Measurements from ENCODE around the gene GORASP1.

GORASP1 gene

DNA sequence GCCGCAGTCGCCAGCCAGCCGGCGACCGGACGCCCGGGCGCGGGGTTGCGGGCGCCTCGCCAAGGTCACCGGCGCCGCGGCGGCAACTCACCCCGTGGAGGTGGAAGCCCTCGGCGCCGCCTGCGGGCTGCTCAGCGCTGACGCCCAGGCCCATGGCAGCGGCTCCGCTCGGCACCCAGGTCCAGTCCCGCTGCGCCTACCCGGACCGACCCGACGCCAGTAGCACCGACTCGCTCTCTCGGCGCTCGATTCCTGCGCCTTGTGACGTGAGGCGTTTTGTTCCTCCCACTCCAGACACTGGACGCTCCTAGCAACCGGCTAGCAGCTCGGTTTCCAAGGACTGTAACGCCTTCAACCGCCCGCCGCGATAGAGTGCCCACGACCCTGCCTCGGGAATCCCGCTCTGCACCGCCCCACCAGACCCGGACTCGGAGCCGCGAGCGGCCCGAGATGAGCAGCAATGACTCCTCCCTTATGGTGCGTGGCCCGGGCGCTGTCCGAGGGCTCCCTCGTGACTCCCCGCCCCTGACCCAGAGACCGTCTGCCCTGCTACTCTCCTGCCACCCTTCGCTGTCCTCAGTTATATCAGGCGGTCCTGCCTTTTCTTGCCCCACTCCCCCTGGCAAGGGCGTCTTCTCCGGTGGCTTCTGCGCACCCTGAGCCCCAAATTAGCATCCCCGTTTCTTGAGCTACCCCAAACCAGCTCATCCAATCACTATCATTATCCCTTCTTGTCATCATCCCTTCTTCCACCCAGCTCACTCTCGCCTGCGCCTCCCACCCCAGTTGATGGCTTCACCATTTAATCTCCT lies at the start of gene GORASP1, which contains the start of gene TTC21A:
GORASP1 (minus strand) TSS at position 240 of the 812 bp plus-strand sequence; CDS start at position 154, 86 bp downstream.
TTC21A (plus strand) TSS at position 293 of the 812 bp plus-strand sequence; CDS start at position 451, 158 bp downstream.
- peak; percentile 24 to 49 for DNase-seq

GRCh38 chr3:39156421-39156820 lies 49.0 kb upstream of the GORASP1 start:
- no peak for DNase-seq

GRCh38 chr3:39154280-39155021 lies 47.0 kb upstream of the GORASP1 start:
- DNase-seq = no peak

DNA sequence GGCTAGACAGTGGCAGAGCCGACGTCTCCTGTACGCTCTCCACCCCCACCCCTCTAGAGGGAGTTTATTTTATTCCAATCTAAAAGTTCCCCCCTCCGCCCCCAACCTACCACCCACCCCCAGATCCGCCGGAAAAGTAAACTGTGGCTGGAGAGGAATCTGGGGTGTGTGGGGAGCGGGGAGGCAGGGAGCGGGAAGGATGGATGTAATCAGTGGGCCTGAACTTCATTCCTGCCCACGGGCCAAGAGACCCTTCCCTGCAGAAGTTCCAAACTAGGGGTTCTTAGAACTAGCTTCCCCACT lies 46.5 kb upstream of the GORASP1 start:
- DNase-seq = no peak

DNA sequence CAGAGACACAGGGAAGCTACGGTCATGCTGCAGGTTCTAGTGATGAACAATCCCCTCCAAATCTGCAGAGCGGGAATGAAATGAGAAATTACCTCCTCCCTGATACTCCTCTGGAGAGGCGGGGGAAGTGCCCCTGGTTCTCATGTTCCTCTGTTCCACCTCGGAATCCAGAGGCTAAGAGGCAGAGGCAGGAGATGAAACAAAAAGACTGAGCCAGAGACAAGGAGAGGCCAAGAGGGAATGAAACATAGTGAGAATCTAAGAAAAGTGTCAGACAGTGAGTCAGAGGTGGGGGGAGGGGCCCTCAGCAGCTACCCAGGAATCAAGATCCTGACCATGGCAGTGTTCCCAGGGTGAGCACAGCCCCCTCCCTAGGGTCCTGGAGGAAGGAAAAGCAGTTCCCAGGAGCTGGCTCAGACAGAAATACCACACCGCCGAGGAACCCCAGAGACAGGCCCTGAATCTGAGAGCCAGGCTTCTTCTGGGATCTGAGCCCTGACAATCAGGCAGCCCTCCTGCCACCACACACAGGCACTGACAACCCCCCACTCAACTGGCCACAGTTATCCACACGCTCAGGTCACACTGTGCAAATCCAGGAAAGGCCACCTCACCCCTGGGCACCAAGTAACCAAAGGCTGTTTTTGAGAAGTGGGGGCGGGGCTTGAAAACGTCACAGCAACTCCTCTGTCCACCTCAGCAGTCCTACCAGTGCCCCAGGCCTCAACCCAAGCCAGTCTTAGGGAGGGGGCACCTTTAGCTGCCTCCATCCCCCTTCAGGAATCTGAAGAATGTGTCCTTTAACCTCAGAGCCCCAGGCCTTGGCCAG lies 43.6 kb upstream of the GORASP1 start:
- no peak for DNase-seq

DNA sequence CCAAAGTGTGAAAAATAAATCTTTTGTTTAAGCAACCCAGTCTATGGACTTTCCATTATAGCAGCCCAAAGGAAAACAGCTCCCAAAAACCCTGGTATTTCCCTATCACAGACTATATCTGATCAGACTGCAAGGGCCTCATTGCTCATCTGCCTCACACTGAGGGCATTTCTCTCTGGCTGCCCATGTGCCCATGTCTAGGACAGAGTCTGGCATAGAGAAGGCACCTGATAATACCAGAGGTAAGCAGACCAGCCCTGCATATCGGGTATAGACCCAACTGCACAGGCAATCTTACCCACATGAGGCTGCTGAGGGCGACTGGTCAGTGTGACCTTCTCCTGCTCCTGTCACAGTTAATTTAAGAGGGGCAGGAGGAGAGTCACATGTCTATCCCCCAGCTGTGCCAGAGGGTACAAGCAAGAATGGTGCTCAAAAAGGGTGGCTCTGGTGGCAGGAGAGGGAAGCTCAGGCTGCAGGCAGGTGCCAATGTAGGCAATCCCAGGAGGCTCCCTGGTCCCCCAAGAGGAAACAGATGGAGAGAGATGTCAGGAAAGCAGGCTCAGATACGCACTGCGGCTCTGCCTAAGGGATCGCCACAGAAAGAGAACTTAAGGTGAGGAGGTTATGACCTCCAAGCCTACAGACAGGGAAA lies 42.8 kb upstream of the GORASP1 start:
- no peak for DNase-seq

DNA sequence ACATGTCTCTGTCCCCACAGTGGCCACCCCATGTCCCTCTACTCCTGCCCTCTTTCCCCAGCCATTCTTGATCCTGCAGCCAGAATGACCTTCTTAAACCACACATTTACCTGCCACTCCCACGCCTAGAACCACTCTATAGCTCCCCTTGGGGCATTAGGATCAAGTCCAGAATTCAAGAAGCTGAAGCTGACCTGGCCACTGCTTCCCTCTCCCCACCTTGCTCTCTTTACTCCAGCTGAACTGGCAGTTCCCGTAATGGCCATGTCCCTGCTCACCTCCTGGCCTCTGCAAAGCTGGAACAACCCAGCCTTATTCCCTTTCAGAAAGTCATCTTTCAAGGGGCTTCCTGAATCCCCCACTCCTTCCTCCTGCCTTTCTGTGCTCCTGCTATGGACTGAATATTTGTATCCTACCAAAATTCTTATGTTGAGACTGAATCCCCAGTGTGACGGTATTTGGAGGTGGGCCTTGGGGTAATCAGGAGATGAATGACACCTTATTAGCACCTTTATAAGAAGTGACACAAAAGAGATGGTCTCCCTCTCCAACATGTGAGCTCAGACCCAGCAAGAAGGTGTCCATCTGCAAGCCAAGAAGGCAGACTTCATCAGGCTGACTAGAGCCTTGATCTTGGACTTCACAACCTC lies 42.2 kb upstream of the GORASP1 start:
- DNase-seq = no peak

DNA sequence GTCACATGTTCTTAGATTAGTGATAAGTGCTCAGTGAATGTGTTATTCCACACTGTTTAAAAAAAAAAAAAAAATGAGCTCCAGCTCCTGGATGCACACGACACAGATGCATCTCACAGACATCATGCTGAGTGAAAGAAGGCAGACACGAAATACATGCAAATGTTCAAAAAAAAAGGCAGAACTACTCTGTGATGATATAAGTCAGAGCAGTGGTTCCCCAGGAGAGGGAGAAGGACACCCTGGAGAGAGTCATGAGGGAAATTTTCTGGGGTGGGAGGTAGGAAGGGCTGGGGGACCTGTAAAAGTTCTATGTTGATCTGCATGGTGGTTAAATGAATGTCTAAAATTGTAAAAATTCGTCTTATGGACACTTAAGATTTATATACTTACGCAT lies 41.6 kb upstream of the GORASP1 start:
- DNase-seq = no peak

DNA sequence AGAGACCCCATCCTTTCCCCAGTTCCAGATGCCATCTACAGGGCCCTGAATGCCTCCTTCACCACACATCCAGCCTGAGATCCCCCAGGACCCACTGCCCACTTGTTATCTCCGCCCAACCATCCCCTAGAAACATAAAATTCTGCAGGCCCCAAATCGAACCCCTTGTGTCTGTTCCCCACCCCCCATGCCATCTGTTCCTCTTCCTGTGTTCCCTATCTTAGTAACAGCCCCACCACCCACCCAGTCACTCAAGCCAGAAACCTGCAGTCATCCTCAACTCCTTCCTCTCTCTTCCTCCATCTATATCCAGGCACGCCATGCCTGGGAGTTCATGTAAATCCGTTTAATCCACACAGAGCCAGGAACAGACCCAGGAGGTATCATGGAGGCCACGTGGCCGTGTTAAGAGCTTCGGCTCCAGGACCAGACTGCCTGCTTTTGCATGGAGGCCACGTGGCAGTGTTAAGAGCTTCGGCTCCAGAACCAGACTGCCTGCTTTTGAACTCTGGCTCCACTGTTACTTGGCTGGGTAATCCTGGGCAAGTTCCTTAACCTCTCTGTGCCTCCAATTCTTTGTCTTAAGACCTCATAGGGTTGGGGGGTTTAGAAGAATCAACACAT lies 41.1 kb upstream of the GORASP1 start:
- no peak for DNase-seq

- DNase-seq = no peak
Measured at GRCh38 chr3:39147711-39148434, 40.4 kb upstream of the GORASP1 start.

DNA sequence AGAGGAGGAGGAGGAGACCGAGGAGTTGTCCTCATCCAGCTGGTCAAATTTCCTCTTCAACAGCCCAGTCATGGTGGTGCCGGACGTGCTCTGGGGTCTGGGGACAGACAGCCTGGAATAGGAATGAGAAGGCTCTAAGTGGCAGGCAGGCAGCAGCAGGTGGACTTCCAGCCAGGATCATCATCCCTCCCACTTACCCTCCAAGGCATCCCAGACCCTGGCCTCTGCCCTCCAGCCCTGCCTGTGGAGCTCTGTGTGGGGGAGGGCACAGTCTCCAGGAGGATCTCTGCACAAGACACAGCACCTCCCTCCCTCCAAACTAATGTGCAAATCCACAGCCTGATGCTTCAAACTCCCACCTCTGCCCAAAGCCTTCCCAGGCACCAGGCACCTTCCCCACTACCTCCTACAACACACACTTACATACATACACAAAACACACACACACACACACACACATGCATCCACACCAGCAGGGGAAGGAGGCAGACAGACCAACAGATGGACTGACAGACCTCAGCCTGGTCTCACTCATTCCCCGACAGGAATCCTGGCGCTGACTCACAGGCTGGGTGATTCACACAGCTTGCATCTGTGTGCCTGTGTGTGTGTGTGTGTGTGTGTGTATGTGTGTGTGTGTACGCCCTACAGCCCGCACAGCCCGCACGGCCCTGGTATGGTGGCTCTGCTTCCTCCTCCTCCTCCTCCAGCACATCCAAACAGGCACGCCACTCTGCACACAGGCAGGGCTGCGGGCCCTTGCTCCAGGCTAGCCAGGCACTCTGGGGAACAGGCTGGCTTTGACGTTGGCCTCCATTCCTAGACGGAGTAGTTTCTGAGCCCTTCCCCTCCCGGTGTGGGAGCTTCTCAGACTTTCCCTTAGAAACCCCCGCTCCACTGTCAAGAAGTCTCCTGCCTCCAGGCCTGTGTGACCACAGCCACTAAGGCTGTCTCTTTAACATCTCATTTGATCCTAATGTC lies 39.5 kb upstream of the GORASP1 start:
- DNase-seq = no peak

GRCh38 chr3:39146083-39146501 lies 38.7 kb upstream of the GORASP1 start:
- no peak for DNase-seq

DNA sequence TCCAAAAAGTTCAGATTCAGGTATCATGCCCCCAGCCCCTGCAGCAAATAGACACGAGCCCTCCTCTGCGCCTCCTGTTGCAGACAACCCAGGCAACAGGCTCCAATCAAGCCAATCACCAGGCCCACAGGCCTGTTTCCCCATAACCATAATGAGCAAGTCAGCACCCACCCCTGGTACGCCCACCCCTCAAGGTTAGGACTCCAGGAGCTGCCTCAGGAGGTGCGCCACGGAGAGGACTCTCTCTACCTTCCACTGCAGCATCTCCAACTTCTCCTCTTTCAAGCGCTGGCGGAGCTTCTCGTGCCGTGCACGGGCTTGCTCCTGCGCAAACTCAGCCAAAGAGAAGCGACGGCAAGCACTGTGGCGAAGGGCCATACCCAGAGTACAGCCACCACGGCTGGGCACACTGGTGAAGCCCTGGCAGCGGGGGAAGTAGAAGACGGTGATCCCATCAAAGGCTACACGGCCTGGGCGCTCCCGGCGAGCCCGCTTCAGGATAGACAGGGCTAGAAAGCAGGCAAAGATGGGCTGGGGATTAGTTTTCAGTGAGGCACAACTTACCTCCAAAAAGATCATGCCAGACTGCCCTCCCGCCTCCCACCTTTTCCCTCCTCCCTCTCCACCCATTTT lies 37.4 kb upstream of the GORASP1 start:
- DNase-seq = no peak

GRCh38 chr3:39144095-39144747 lies 36.8 kb upstream of the GORASP1 start:
- DNase-seq = no peak

DNA sequence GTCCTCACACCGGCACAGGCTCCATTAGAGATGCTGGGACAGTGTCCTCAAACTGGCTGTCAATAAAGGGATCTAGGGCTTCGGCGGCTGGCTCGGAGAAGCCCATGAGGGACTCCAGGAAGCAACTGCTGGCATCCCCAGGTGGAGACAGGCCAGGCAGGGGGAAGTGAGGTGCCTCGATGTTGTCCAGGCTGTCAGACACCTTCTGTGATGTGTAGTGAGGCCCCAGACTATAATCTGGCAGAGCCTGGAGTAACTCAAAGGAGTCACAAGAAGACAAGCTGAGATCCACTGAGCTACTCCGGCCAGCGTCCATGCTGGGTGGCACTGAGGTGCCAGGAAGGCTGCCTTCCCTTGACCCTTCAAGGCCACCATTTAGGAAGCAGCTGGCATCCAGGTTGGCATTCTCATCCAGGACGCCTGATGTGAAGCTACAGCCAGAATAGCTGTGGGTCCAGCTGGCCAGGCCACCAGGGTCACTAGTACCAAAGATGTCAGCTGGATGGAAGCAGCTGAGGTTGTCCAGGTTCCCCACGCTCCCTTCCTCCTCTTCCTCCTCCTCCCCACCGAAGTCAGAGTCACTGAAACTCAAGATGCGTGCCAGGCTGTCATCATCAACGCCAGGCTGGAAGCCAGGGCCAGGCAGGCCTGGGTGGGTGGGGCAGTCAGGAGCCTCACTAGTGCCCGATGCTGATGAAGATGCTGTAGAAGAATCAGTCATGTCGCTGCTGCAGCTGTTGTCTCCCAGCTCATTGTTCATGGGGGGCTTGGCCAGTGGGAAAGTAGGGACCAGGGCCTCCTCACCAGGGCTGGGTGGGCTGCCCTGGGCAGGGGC lies 35.8 kb upstream of the GORASP1 start:
- DNase-seq = no peak

DNA sequence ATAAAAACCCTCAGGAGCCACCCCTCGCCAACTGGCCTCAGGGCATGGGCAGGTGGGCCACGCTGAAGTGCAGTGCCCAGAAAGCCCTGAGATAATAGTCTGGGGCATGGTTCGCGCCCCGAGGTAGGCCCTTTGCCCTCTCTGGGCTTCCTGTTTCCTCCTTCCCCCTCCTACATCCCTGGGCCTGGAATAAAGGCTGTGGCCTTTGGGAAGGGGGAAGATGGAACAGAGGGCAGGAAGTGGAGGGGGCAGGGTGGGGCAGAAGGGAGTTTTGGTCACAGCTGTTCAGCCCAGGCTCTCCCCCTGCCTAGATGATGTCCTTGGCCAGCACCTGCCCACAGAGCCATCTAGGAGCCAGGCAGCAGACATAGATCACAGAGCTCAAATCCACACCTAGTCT lies 34.6 kb upstream of the GORASP1 start:
- DNase-seq = no peak

DNA sequence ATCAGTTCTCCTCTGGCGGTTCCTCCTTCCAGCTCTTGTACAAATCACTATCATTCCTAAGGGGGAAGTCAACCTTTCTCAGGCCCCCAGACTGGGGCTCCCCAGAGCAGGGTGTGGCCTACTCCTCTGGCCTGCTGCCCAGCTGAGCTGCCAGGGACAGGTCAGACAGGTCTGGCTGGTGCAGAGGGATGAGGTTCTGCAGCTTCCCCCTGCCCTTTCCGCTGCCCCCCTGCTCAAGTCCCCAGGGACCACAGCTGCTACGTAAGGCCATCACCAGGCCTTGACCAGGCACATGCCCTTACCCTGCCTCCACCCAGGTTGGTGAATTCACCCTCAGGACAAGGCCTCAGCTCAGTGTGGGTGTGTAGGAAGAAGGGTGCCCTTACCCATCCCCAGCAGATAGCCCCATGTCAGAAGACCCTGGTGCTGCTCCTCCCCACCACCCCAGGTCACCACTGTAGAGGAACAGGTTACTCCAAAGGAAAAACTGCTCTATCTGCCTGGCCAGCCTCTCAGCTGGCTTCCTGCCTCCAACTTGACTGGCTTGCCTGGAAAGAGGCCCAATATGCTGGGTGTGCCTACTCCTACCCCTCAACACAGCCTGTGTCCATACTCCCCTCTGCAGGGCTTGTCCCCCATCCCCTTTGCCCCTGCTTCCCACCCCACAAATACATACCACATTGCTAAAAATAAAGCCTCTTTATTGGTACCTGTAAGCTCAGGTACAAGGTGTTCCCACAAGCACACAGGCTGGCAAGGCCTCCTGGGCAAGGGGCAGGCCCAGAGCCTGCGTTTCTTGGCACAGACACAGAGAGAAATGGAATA lies 34.0 kb upstream of the GORASP1 start:
- no peak for DNase-seq

All from NCI-H187 (cell line).